ENCODE data around the gene HTR5A. TPM values are rescaled to one million over a fixed set of nuclear protein-coding genes. Genes with fewer than 3 reads are reported as not detected.

HTR5A gene
- total RNA-seq, 4 donors from 2014 or later = not detected

DNA sequence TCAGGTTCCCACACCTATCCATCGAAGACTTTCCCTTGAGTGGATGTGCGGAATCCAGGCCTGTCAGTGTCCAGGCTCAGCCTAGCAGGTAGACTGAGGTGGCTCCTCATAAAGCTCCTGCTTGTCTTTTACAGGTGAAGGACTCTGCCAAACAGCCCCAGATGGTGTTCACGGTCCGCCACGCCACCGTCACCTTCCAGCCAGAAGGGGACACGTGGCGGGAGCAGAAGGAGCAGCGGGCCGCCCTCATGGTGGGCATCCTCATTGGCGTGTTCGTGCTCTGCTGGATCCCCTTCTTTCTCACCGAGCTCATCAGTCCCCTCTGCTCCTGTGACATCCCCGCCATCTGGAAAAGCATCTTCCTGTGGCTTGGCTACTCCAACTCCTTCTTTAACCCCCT is 13.9 kb downstream of the HTR5A start:
- intact Hi-C loops (cut with DNase I; ENCODE audit: low total_unique reads) = no loop called here
- Histone ChIP-seq H3K36me3 (no peaks in the 10 kb centered on the region), H3K9me3 (no peaks in the 10 kb centered on the region), H3K4me1 (no peaks in the 10 kb centered on the region), H3K27me3 (no peaks in the 10 kb centered on the region), H3K27ac (no peak overlapping the region), H3K4me3 (no peak overlapping the region)
- TF ChIP-seq, protein P1, sequence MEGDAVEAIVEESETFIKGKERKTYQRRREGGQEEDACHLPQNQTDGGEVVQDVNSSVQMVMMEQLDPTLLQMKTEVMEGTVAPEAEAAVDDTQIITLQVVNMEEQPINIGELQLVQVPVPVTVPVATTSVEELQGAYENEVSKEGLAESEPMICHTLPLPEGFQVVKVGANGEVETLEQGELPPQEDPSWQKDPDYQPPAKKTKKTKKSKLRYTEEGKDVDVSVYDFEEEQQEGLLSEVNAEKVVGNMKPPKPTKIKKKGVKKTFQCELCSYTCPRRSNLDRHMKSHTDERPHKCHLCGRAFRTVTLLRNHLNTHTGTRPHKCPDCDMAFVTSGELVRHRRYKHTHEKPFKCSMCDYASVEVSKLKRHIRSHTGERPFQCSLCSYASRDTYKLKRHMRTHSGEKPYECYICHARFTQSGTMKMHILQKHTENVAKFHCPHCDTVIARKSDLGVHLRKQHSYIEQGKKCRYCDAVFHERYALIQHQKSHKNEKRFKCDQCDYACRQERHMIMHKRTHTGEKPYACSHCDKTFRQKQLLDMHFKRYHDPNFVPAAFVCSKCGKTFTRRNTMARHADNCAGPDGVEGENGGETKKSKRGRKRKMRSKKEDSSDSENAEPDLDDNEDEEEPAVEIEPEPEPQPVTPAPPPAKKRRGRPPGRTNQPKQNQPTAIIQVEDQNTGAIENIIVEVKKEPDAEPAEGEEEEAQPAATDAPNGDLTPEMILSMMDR (IDR thresholded peaks at IDR 0.05) = no peak
- TF ChIP-seq POLR2A (IDR thresholded peaks at IDR 0.05) = no peak
- no peak for DNase-seq

DNA sequence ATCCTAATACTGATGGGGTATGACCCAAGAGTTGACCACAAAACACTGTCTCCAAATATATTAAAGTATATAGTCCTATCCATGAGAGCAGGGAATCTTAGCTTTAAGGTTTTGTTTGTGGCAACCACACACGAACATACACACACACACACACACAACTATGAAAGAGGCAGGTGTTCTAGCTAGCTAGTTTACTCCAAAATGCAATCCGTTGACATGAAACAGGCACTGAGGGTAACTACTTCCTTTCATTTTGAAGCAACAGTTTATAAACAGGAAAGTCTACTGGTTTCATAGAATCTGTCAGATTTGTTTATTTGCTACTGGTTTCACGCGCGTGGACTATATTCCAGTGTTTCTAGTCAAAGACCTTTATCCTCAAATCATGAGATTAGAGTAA is 14.8 kb downstream of the HTR5A start:
- no peak overlapping the region for H3K27ac ChIP-seq
- no peaks in the 10 kb centered on the region for H3K9me3 ChIP-seq
- no peaks in the 10 kb centered on the region for H3K36me3 ChIP-seq
- no peaks in the 10 kb centered on the region for H3K4me1 ChIP-seq
- no peak for DNase-seq
- H3K27me3 ChIP-seq = no peaks in the 10 kb centered on the region
- H3K4me3 ChIP-seq = no peak overlapping the region
- TF ChIP-seq, protein P1 (IDR thresholded peaks at IDR 0.05) = no peak
- TF ChIP-seq POLR2A (IDR thresholded peaks at IDR 0.05) = no peak
- intact Hi-C loops (cut with DNase I; ENCODE audit: low total_unique reads) = no loop called here

DNA sequence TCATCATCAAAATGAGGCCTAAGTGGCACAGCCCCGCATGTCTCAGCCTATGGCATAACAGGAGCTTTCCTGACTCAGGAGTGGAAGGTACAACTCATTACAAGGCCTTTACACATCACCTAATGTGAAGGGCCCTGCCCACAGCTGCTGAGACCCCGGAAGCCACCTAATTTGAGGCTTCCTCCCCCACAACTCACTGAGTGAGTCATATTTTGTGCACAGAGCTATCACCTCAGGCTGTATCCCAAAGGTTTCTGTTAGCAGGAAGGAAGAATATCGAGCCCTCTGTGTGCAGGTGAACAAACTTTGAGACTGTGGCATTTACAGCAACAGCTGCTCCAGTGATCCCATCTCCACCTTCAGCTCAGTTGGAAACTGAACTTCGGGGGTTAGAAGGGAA is 20.6 kb downstream of the HTR5A start:
- Histone ChIP-seq H3K36me3 (no peaks in the 10 kb centered on the region), H3K27ac (no peak overlapping the region), H3K9me3 (no peaks in the 10 kb centered on the region), H3K4me3 (no peak overlapping the region), H3K4me1 (no peaks in the 10 kb centered on the region), H3K27me3 (no peaks in the 10 kb centered on the region)
- TF ChIP-seq POLR2A (IDR thresholded peaks at IDR 0.05) = no peak
- TF ChIP-seq, protein P1 (IDR thresholded peaks at IDR 0.05) = no peak
- intact Hi-C loops (cut with DNase I; ENCODE audit: low total_unique reads) = no loop called here
- no peak for DNase-seq

- no peak for DNase-seq
- intact Hi-C loops (cut with DNase I; ENCODE audit: low total_unique reads) = no loop called here
- Histone ChIP-seq H3K36me3 (no peaks in the 10 kb centered on the region), H3K27me3 (peaks cover 0 to 3% of the 10 kb centered on the region in 2 donors), H3K4me1 (no peaks in the 10 kb centered on the region), H3K4me3 (no peak overlapping the region), H3K27ac (no peak overlapping the region), H3K9me3 (no peaks in the 10 kb centered on the region)
- TF ChIP-seq POLR2A (IDR thresholded peaks at IDR 0.05) = no peak
- TF ChIP-seq, protein P1 (IDR thresholded peaks at IDR 0.05) = no peak
Observed at GRCh38 chr7:155093596-155093995, 23.5 kb downstream of the HTR5A start.

GRCh38 chr7:155094636-155095135 is 24.6 kb downstream of the HTR5A start:
- Histone ChIP-seq H3K4me1 (no peaks in the 10 kb centered on the region), H3K4me3 (no peak overlapping the region), H3K27ac (no peak overlapping the region), H3K9me3 (no peaks in the 10 kb centered on the region), H3K27me3 (peaks cover 0 to 3% of the 10 kb centered on the region in 2 donors), H3K36me3 (no peaks in the 10 kb centered on the region)
- no peak for DNase-seq
- no peak for TF ChIP-seq POLR2A (IDR thresholded peaks at IDR 0.05)
- TF ChIP-seq, protein P1 (IDR thresholded peaks at IDR 0.05) = no peak
- intact Hi-C loops (cut with DNase I; ENCODE audit: low total_unique reads) = no loop called here

Data from uterus (tissue), 4 donors.